Measurements from ENCODE around the gene NRP1.
"Not testable (repeated sequence)": the region's sequence is repeated elsewhere in the genome, so short reads cannot be mapped to it uniquely, and the experiment has no call there.

Gene NRP1

GRCh38 chr10:33315891-33316290, 18.6 kb downstream of the NRP1 start:
- DNase-seq: no peak

DNA sequence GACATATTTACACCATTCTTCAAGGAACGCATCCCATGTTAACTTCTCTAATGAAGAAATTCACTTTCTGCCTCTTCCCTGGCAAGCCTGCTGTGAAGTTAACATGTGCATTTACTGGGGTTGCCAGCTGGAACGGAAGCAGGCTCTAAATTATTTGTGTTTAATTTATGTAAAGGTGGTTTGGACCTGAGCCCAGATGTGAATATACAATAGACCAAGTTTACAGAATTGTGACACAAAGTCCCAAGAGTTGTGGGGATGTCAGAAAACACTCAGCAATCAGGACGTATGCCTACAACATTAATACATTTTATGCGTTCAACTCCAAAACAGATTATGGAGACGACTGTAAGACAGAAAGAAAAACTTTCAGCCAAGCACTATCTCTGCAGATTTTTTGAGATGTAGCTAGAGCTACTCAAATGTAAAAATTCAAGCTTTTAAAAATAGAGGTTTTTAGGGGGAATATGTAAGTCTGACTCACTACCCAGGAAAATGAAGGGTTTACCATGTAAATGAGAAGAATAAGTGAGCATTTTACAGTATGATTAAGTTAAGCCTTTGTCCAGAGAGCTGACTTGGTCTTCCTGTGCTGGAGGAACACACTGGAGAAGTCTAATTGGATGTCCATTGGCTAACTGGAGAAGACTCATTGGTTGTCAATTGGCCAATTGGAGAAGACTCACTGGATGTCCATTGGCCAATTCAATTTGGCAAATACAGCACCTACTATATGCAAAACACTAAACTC, 19.5 kb downstream of the NRP1 start:
- DNase-seq: no peak

DNA sequence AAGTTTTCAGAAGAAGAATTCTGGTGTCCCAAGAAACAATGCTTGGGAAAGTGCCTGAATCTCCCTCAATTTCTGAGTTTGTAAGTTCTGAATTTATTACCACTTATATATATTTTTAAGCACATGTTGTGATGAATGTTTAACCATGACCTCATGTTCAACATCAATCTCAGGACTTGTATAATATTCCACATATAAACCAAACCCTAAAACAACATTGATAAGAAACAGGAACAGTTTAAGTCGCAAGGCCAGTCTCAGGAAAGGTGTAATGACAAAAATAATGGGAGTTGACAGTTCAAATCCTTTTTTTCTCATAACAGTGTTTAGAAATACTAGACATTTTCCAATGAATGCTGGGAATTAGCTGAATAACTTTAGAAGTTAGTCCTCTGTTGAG, 22.8 kb downstream of the NRP1 start:
- no peak for DNase-seq

- DNase-seq: no peak
These were observed 23.6 kb downstream of the NRP1 start for GRCh38 chr10:33310853-33311252.

DNA sequence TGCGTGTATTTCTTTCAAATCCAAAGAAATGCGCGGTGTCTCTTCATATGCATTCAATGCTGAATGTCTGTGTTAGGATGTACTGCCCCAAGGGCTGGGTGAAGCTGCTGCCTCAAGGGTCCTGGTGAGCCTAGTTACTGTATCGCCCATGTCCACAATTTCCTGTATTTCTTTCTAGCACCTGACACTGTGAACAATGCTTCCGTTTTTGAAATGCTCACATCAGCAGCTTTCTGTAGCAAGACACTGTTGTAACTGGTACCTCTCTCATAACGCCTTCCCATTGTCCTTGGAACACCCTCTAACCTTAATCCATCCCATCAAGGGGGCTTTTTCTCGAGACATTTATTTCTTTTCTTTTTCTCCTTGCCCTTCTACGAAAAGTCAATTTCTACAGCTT, 25.1 kb downstream of the NRP1 start:
- no peak for DNase-seq

DNA sequence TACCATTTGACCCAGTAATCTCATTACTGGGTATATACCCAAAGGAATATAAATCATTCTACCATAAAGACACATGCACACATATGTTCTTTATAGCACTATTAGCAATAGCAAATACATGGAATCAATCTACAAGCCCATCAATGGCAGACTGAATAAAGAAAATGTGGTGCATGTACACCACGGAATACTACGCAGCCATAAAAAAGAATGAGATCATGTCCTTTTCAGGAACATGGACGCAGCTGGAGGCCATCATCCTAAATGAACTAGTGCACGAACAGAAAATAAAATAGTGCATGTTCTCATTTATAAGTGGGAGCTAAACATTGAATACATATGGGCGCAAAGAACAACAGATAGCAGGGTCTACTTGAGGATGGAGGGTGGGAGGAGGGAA, 26.6 kb downstream of the NRP1 start:
- no peak for DNase-seq

DNA sequence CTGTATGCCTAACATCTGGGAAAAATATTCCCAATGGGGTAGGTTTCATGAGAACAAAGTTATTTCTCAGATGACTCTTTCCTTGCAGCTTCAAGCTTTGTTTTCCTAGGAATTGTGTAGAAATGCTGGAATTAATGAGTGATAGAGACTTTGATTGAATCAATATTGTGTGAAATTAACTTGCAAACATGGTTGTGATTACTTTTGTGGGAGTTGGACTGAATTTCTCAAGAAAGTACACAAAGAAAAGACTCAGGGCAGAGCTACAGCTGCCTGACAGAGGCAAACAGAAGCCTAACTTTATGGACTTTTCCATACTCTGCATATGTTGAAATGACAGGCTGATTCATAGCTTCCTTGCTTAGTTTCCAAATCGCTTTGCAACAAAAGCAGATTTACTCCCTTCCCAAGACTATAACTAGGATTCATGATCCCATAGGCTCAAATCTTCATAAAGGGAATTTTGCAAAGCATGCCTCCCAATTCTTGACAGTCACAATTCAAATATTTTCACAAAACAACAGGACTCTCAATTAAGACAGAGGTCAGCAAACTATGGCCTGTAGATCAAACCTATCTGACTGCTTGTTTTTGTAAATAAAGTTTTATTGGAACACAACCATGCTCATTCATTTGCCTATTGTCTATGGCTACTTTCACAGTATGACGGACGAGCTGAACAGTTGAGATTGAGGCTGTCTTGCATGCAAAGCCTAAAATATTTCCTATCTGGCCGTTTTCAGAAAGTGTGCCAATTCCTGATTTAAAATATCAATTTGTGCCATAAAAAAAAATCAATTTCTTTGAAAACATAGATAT, 27.6 kb downstream of the NRP1 start:
- no peak for DNase-seq

- DNase-seq: no peak
These were observed 28.3 kb downstream of the NRP1 start for GRCh38 chr10:33306126-33306525.

GRCh38 chr10:33304423-33305225, 29.8 kb downstream of the NRP1 start:
- DNase-seq: no peak

GRCh38 chr10:33303988-33304387, 30.5 kb downstream of the NRP1 start:
- no peak for DNase-seq

DNA sequence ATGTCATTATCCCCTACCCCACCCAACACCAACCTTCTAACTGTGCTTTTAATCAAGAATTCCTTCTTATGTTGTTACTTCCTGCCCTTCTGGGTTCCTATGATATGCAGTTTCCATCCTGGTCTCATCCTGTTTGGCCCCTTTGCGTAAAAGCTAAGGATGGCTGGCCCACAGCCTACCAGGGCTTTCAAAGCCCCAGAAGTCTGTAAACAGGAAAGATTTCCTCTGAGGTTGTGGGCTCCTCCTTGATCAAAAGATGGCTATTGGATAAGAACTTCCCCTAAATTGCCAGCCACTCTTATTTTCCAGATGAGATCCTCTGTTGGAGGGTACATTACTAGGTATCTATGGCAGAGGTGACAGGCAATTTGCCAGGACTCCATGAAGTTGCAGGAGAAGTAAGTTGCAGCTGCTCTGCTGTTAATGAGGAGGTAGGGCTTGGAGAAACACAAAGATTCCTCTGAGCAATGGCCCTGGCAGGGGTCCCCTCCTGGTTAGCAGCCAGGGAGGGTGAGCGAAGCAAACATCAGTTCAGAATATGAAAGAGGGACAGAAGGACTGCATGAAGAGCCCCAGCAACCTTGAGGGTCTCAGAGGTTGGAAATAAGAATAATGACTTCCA, 32.1 kb downstream of the NRP1 start:
- no peak for DNase-seq

GRCh38 chr10:33301097-33301789, 33.2 kb downstream of the NRP1 start:
- DNase-seq: no peak

DNA sequence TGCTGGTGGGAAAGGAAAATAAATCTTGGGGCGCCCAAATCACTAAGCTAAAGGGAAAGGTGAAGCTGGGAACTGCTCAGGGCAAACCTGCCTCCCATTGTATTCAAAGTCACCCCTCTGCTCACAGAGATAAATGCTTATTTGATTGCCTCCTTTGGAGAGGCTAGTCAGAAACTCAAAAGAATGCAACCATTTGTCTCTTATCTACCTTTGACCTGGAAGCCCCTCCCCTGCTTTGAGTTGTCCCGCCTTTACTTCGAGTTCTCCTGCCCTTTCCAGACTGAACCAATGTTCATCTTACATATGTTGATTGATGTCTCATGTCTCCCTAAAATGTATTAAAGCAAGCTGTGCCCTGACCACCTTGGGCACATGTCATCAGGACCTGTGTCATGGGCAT, 33.9 kb downstream of the NRP1 start:
- DNase-seq: not testable (repeated sequence)

DNA sequence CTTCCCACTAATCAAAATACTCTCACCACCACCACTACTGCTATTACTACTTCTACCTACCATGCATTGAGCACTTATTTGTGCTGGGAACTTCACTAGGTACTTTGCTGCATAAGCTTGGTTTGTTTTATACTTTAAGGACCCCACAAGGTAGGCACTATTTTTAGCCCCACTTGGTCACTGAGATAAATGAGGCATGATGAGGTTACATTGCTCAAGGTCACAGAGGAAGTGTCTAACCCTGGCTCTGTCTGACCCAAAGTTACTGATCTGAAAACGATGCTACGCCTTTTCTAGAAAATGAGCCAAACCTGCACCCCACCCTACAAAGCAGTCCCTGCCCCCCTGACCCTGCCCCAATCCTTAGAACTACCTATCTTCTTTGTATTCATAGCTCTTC, 35.6 kb downstream of the NRP1 start:
- DNase-seq: no peak

DNA sequence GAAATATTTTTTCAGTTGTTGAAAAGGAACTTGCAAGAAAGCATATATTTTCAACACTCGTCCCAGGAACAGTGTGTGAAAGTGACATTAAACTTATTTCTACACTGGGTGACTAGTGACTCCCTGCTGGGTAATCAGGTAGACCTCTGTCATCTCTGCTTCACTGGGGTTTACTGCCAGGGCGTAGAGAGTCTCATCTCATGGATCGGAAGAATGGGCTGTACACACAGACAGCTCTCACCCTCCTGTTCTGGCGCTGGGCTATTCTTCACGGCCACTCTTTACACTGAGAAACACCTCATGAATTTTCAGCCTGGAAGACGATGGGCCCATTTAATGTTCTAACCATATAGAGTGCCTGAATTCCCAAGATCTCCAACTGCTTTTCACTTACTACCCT, 36.4 kb downstream of the NRP1 start:
- DNase-seq: no peak

DNA sequence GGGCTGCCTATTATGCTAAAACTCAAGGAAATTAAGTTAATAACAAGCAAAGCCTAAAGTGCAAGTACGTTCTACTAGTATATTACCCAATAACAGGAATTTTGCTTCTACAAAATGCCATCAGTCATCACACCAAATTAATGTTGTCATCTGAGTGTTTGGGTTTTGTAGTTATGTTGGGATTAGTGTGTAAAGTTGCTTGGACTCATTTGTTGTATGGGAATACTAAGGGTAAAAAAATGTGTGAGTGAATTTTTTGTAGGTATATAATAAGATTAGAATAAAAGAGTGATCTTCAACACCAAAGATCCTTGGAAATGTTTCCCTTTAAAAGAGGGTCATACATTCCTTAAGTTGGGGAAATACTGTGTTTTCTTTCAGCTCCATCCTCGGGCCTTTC, 38.6 kb downstream of the NRP1 start:
- DNase-seq: no peak

DNA sequence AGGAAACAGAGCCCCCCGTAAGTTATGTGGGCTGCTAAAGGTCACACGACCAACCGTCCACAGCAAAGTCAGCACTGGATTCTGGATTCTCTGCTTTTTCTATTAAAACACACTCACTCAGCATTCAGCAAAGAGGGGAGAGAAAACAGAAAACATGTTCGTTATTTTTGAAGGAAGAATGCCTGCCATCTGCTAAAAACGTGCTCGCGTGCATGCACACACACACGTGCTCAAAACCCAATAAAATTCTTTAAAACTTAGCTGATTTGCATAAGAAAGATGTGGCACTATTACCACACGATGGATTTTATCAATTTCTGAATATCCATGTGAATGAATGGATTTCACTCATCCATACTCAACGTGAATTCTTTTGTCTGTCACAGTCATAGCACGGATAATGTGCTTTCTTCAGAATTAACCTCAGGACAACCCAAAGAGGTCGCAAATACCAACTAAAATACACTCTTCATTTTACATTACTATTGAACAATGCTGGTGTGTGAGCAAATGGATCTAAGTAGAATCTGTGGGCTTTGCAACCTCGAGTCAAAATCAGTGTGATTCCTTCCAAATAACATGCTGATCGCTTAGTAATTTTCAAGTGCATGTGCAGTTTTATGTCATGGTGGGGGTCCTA, 40.8 kb downstream of the NRP1 start:
- DNase-seq: no peak

GRCh38 chr10:33293076-33293475, 41.4 kb downstream of the NRP1 start:
- DNase-seq: no peak

DNA sequence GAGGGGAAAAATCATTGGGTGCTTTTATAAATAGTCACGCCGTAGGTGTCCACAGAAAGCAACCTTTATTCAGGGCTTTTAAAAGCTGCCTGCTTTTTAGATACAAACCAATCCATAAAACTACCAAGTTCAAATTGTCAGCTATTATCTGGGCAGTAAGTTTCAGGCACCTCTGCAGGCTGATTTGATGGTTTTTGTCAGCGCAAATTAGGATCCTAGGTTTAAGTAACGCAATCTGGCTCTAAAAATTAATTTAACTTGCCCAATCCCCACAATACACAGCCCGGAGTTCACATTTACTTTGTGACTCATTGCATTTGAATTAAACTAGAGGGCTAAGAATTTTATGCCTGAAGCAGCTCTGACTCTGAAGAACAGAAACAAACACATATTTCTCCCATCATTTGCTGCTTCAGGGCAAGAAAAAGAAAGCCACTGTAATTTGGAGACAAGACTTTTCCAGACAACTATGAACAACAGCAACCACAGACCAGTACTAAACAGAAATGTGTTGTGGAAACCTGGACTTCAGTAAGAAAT, 43.3 kb downstream of the NRP1 start:
- DNase-seq: no peak

GRCh38 chr10:33290321-33291052, 44.0 kb downstream of the NRP1 start:
- DNase-seq: no peak

GRCh38 chr10:33289776-33290175, 44.7 kb downstream of the NRP1 start:
- DNase-seq: no peak
